Brain pericyte (primary cell): Measurements from ENCODE around the gene MYO1G.
"Not testable (repeated sequence)": the region's sequence is repeated elsewhere in the genome, so short reads cannot be mapped to it uniquely, and the experiment has no call there.

Experiments used
- DNase-seq: peaks from one replicate; pipeline ENCODE4 v3.0.0-alpha.2; 2012; ENCODE audit warnings: low read depth, low spot score

Gene MYO1G

GRCh38 chr7:44978511-44979366, at the start of gene MYO1G:
TSS of gene MYO1G (minus strand) at chr7:44979015. CDS start at chr7:44978961, 54 bp downstream.
- no peak for DNase-seq

GRCh38 chr7:45028138-45028919, 49.5 kb upstream of the MYO1G start:
- DNase-seq: no peak

- DNase-seq: no peak
These were observed 48.9 kb upstream of the MYO1G start for GRCh38 chr7:45027774-45028114.

- DNase-seq: no peak
These were observed 48.4 kb upstream of the MYO1G start for GRCh38 chr7:45026984-45027773.

GRCh38 chr7:45026013-45026412, 47.2 kb upstream of the MYO1G start:
- DNase-seq: no peak

GRCh38 chr7:45025473-45025872, 46.7 kb upstream of the MYO1G start:
- not testable (repeated sequence) for DNase-seq

- DNase-seq: no peak
These were observed 45.4 kb upstream of the MYO1G start for GRCh38 chr7:45024126-45024744.

GRCh38 chr7:45021604-45022296, 42.9 kb upstream of the MYO1G start:
- DNase-seq: no peak

GRCh38 chr7:45020915-45021314, 42.1 kb upstream of the MYO1G start:
- no peak for DNase-seq

- DNase-seq: no peak
These were observed 38.4 kb upstream of the MYO1G start for GRCh38 chr7:45017253-45017652.

GRCh38 chr7:45015313-45015712, 36.5 kb upstream of the MYO1G start:
- DNase-seq: no peak

GRCh38 chr7:45013465-45013967, 34.7 kb upstream of the MYO1G start:
- no peak for DNase-seq

- DNase-seq: no peak
These were observed 28.9 kb upstream of the MYO1G start for GRCh38 chr7:45007571-45008328.

GRCh38 chr7:45007106-45007505, 28.3 kb upstream of the MYO1G start:
- DNase-seq: no peak

GRCh38 chr7:45003789-45004188, 25.0 kb upstream of the MYO1G start:
- no peak for DNase-seq

- no peak for DNase-seq
These were observed 23.0 kb upstream of the MYO1G start for GRCh38 chr7:45001826-45002225.

GRCh38 chr7:45001138-45001694, 22.4 kb upstream of the MYO1G start:
- no peak for DNase-seq

GRCh38 chr7:45000093-45001032, 21.5 kb upstream of the MYO1G start, which contains the start of gene CCM2:
TSS of gene CCM2 (plus strand) at chr7:45000201. CDS start at chr7:45000334, 133 bp downstream.
- no peak for DNase-seq
